K562 (cell line): ENCODE results near the gene NRN1L. TPM values are rescaled to one million over a fixed set of nuclear protein-coding genes. Genes with fewer than 3 reads are reported as not detected.

Source experiments
- CBX1 ChIP-seq: sonication (generic); IDR thresholded peaks from 2 replicates; pipeline ENCODE4 v1.6.1; 2016; ENCODE audit warnings: antibody characterized with exemption, low read depth, mild to moderate bottlenecking
- CXXC5 ChIP-seq: fragments of 250-450 bp; sonication (Bioruptor Pico); IDR thresholded peaks from 2 replicates; pipeline ENCODE4 v1.8.0; 2022; ENCODE audit warnings: inconsistent platforms, mild to moderate bottlenecking, moderate library complexity
- E2F3 ChIP-seq: fragments of 250-450 bp; sonication (Bioruptor Pico); IDR thresholded peaks from 2 replicates; pipeline ENCODE4 v1.4.0; 2020; ENCODE audit warnings: mild to moderate bottlenecking
- NFRKB ChIP-seq: fragments of 450-650 bp; IDR thresholded peaks from 2 replicates; pipeline ENCODE4 v1.6.1; 2016; ENCODE audit warnings: low read depth
- PRDM10 ChIP-seq: fragments of 450-650 bp; IDR thresholded peaks from 2 replicates; pipeline ENCODE4 v1.6.1; 2018; ENCODE audit not compliant: partially characterized antibody
- TCF3 ChIP-seq: sonication (generic); formaldehyde crosslinking; IDR thresholded peaks from 2 replicates; pipeline ENCODE4 v1.4.0; 2020; ENCODE audit warnings: mild to moderate bottlenecking, missing genetic modification reagents
- TEAD4 ChIP-seq, 2 experiments: sonication (generic) in 1 of 2; formaldehyde crosslinking in 1 of 2; IDR thresholded peaks; 2 replicates each; pipeline versions ENCODE4 v1.6.1 to v1.8.0; 2012 to 2022; ENCODE audit warnings: borderline replicate concordance in 1 of 2, inconsistent platforms in 1 of 2, low read length in 1 of 2, mild to moderate bottlenecking in 1 of 2, missing genetic modification reagents in 1 of 2
- U2AF1 ChIP-seq: fragments of 200-400 bp; formaldehyde crosslinking; optimal IDR thresholded peaks from 2 replicates; pipeline ENCODE3; 2017; ENCODE audit warnings: mild to moderate bottlenecking, low read depth, low read length, moderate library complexity
- YY1 ChIP-seq, 3 experiments: IDR thresholded peaks; 2 replicates each; pipeline ENCODE4 v1.6.1; 2011; ENCODE audit warnings: low read length in 2 of 3, mild to moderate bottlenecking in 2 of 3, moderate library complexity in 2 of 3, borderline replicate concordance in 1 of 3, control low read depth in 1 of 3, low read depth in 1 of 3; ENCODE audit not compliant: insufficient read depth in 3 of 3, insufficient replicate concordance in 2 of 3, control insufficient read depth in 1 of 3, insufficient read length in 1 of 3; ENCODE audit errors: extremely low read depth in 1 of 3
- polyA plus RNA-seq, 8 experiments: library from polyadenylated mRNA; depleted of rRNA in 4 of 8; stranded (reverse) in 5 of 8; unstranded in 3 of 8; fragments of >200 nt; fragmentation: Nextera tagmentation in 2 of 8; fragmentation: Illumina TruSeq in 1 of 8; extraction: Ambion mirVana in 2 of 8; extraction: Trizol in 1 of 8; gene quantifications; 2 replicates each; pipeline versions ENCODE4 v1.2.1 to v1.2.3, GENCODE V29; 2011 to 2014; ENCODE audit warnings: inconsistent platforms in 1 of 8, missing spikeins in 1 of 8
- total RNA-seq, 7 experiments: library from RNA; depleted of rRNA in 6 of 7; stranded (reverse); fragments of >200 nt in 6 of 7; fragmentation: Illumina TruSeq in 2 of 7; extraction: Trizol in 2 of 7; gene quantifications; 2 replicates each; pipeline versions ENCODE4 v1.2.1 to v1.2.3, GENCODE V29; 2011 to 2021; ENCODE audit warnings: low replicate concordance in 1 of 7
- TF ChIP-seq, protein P1 (sequence below), 2 experiments: fragments of 450-650 bp; formaldehyde crosslinking in 1 of 2; IDR thresholded peaks; 2 replicates each; pipeline versions ENCODE4 v1.4.0 to v1.6.1; 2014 to 2020; ENCODE audit warnings: mild to moderate bottlenecking in 2 of 2, borderline replicate concordance in 1 of 2, low read depth in 1 of 2
- TF ChIP-seq, protein P2 (sequence below): IDR thresholded peaks from 2 replicates; pipeline ENCODE4 v1.6.1; 2016; ENCODE audit warnings: missing genetic modification characterization, missing compliant biosample characterization

The NRN1L gene
- total and polyA plus RNA-seq, 9 of the 15 experiments (the other 6 are each of a cell fraction or from before 2014, with no cell fraction given) = 0.22 to 0.86 (median 0.61) TPM; not detected in 5

DNA sequence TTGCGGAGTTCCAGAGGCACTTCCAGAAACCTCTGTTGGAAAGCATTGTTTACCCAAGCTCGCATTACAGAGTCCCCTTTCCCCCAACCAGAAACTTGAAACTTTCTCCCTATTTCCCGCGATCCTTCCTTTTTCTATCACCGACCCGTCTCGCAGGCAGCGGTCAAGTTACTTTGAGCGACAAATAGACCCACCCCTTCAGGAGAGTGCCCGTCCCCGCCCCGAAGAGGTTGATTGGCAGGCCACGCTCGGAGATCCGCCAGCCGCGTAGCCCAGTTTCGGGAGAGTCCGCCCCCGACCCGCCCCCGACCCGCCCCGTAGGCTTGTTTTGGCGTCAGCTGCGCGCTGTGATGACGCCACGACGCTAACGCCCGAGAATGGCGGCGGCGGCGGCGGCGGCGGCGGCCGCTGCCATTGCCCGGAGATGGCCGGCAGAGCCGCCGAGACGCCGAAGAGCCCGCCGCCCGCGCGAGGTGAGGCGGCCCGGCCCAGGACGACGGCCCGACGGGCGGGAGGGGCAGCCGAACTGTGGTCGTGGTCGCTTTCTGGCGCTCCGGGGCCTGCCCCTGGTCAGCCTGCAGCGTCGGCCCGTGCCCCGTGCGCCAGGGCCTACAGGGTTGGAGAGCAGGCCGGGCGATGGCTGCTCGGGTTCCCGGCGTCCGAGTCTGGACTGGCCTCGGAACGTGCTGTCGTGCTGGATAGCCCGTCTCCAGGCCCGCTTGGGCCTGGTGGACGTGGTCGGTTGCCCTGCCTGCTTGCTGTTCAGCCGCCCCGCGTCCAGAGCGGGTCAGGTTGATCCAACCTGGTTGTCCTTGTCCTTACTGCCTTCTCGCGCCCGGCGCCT is 8.4 kb downstream of the NRN1L start, which contains the start of gene PSKH1 (continued):
- TF ChIP-seq, protein P1, sequence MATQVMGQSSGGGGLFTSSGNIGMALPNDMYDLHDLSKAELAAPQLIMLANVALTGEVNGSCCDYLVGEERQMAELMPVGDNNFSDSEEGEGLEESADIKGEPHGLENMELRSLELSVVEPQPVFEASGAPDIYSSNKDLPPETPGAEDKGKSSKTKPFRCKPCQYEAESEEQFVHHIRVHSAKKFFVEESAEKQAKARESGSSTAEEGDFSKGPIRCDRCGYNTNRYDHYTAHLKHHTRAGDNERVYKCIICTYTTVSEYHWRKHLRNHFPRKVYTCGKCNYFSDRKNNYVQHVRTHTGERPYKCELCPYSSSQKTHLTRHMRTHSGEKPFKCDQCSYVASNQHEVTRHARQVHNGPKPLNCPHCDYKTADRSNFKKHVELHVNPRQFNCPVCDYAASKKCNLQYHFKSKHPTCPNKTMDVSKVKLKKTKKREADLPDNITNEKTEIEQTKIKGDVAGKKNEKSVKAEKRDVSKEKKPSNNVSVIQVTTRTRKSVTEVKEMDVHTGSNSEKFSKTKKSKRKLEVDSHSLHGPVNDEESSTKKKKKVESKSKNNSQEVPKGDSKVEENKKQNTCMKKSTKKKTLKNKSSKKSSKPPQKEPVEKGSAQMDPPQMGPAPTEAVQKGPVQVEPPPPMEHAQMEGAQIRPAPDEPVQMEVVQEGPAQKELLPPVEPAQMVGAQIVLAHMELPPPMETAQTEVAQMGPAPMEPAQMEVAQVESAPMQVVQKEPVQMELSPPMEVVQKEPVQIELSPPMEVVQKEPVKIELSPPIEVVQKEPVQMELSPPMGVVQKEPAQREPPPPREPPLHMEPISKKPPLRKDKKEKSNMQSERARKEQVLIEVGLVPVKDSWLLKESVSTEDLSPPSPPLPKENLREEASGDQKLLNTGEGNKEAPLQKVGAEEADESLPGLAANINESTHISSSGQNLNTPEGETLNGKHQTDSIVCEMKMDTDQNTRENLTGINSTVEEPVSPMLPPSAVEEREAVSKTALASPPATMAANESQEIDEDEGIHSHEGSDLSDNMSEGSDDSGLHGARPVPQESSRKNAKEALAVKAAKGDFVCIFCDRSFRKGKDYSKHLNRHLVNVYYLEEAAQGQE (IDR thresholded peaks at IDR 0.05; ENCODE audit: borderline replicate concordance) = no peak
- TF ChIP-seq, protein P1 (CRISPR knock-in tag; IDR thresholded peaks at IDR 0.05; ENCODE audit: low read depth) = peak; percentile 81
- TF ChIP-seq TEAD4 (IDR thresholded peaks at IDR 0.05; ENCODE audit: low read length) (no peak), TEAD4 (CRISPR knock-in tag; IDR thresholded peaks at IDR 0.05; ENCODE audit: borderline replicate concordance) (0 out of 2 replicates have a peak, but pooled peaks have one; percentile 39), U2AF1 (peak; percentile 44), YY1 (IDR thresholded peaks at IDR 0.05; ENCODE audit: borderline replicate concordance in 1 of 3, control insufficient read depth in 1 of 3, extremely low read depth in 1 of 3, insufficient read depth in 3 of 3, insufficient read length in 1 of 3, insufficient replicate concordance in 2 of 3, low read depth in 1 of 3, low read length in 2 of 3) (peak; percentile 58 to 95 (median 95)), CXXC5 (CRISPR knock-in tag) (peak; percentile 95), CBX1 (peak; percentile 53; the same call in 1 of the 2 replicates), TCF3 (CRISPR knock-in tag) (peak; percentile 19; the same call in 1 of the 2 replicates), PRDM10 (peak; percentile 26), E2F3 (peak; percentile 43; the same call in 1 of the 2 replicates), NFRKB (peak; percentile 28; the same call in 1 of the 2 replicates)
- TF ChIP-seq, protein P2, sequence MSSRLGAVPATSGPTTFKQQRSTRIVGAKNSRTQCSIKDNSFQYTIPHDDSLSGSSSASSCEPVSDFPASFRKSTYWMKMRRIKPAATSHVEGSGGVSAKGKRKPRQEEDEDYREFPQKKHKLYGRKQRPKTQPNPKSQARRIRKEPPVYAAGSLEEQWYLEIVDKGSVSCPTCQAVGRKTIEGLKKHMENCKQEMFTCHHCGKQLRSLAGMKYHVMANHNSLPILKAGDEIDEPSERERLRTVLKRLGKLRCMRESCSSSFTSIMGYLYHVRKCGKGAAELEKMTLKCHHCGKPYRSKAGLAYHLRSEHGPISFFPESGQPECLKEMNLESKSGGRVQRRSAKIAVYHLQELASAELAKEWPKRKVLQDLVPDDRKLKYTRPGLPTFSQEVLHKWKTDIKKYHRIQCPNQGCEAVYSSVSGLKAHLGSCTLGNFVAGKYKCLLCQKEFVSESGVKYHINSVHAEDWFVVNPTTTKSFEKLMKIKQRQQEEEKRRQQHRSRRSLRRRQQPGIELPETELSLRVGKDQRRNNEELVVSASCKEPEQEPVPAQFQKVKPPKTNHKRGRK (tag) = no peak
